Spleen (tissue), 7 donors: Measurements from ENCODE around the gene LRSAM1.

Source experiments
- CTCF ChIP-seq, 11 experiments: fragments of 200-600 bp in 7 of 11; fragments of 450-650 bp in 4 of 11; sonication (generic) in 4 of 11; IDR thresholded peaks in 8 of 11; conservative IDR thresholded peaks in 3 of 11; 1 replicate in 7 of 11; 2 replicates in 4 of 11; pipeline versions ENCODE4 v1.4.0 to v1.8.0; 2016 to 2021; ENCODE audit warnings: antibody characterized with exemption in 11 of 11, inconsistent platforms in 4 of 11, mild to moderate bottlenecking in 1 of 11
- POLR2A ChIP-seq, 3 donors: fragments of 450-650 bp; IDR thresholded peaks; one replicate each; pipeline ENCODE4 v1.5.1; 2017; ENCODE audit warnings: antibody characterized with exemption in 3 of 3, mild to moderate bottlenecking in 1 of 3
- POLR2AphosphoS5 ChIP-seq, 3 donors: sonication (generic); formaldehyde crosslinking; IDR thresholded peaks; one replicate each; pipeline ENCODE4 v1.5.1; 2017; ENCODE audit warnings: antibody characterized with exemption in 3 of 3
- donor health status: DM: no; HTN: no; CAD: no; lungs with moderate emphysema.
- donor health status: DM: no; HTN: no; CAD: no.
- donor health status: DM: no; HTN: no; CAD: no.

GRCh38 chr9:127451858-127452656 is 747 bp downstream of the LRSAM1 start:
- no peak for TF ChIP-seq CTCF (IDR thresholded peaks at IDR 0.05 in 8 of 11, conservative IDR thresholded peaks at IDR 0.05 in 3 of 11)
- no peak for TF ChIP-seq POLR2AphosphoS5 (IDR thresholded peaks at IDR 0.05)
- no peak for TF ChIP-seq POLR2A (IDR thresholded peaks at IDR 0.05)
